T follicular helper cell (primary cell): Measurements from ENCODE around the gene HSPA1A.
A peak's percentile ranks its signal among the peaks of the same experiment; 100 is the strongest.

Experiments used
- DNase-seq: peaks from one replicate; pipeline ENCODE4 v3.0.0-alpha.2; 2020; ENCODE audit warnings: low read depth
- total RNA-seq, 2 experiments: gene quantifications; one replicate each; lab custom pipeline; 2026; lab: John Stamatoyannopoulos, UW

Gene HSPA1A
- total RNA-seq, result 22.1 to 25.2 reads per million in 2 experiments

GRCh38 chr6:31815025-31815838 is at the start of gene HSPA1A, which contains the start of gene HSPA1L:
HSPA1A (plus strand) TSS chr6:31815543; CDS start chr6:31815757, 214 bp downstream.
HSPA1L (minus strand) TSS chr6:31815283; CDS start chr6:31811972, 3,311 bp downstream.
- peak; percentile 27 for DNase-seq

GRCh38 chr6:31765559-31765909 is 49.8 kb upstream of the HSPA1A start:
- no peak for DNase-seq

- DNase-seq, result no peak
These were observed 49.2 kb upstream of the HSPA1A start for GRCh38 chr6:31765910-31766794.

- no peak for DNase-seq
These were observed 48.2 kb upstream of the HSPA1A start for GRCh38 chr6:31767096-31767645.

- no peak for DNase-seq
These were observed 46.7 kb upstream of the HSPA1A start for GRCh38 chr6:31768363-31769257.

GRCh38 chr6:31769684-31770371 is 45.5 kb upstream of the HSPA1A start:
- peak; percentile 76 for DNase-seq

- no peak for DNase-seq
These were observed 44.5 kb upstream of the HSPA1A start for GRCh38 chr6:31770860-31771259.

- no peak for DNase-seq
These were observed 43.4 kb upstream of the HSPA1A start for GRCh38 chr6:31771992-31772358.

- no peak for DNase-seq
These were observed 40.2 kb upstream of the HSPA1A start for GRCh38 chr6:31775184-31775583.

- no peak for DNase-seq
These were observed 39.5 kb upstream of the HSPA1A start for GRCh38 chr6:31775633-31776484.

GRCh38 chr6:31776485-31776988 is 38.8 kb upstream of the HSPA1A start:
- no peak for DNase-seq

- peak; percentile 26 for DNase-seq
These were observed 38.2 kb upstream of the HSPA1A start, which contains the start of gene VWA7 for GRCh38 chr6:31776989-31777666. VWA7 (minus strand) TSS chr6:31777328; CDS start chr6:31776779, 549 bp downstream.

GRCh38 chr6:31777667-31778050 is 37.7 kb upstream of the HSPA1A start:
- DNase-seq, result no peak

- DNase-seq, result no peak
These were observed 37.1 kb upstream of the HSPA1A start for GRCh38 chr6:31778193-31778592.

GRCh38 chr6:31778999-31779885 is 36.1 kb upstream of the HSPA1A start:
- DNase-seq, result no peak

- no peak for DNase-seq
These were observed 35.4 kb upstream of the HSPA1A start for GRCh38 chr6:31779908-31780307.

GRCh38 chr6:31780507-31781243 is 34.7 kb upstream of the HSPA1A start:
- no peak for DNase-seq
